H1 (cell line): ENCODE measurements around the gene PDIA6. TPM values are rescaled to one million over a fixed set of nuclear protein-coding genes. Genes with fewer than 3 reads are reported as not detected.

Source experiments
- CTCF ChIA-PET: fragments of 300-600 bp; sonication (Branson Sonifier 250); formaldehyde crosslinking; loops from one replicate; lab custom pipeline; 2021; ENCODE audit not compliant: partially characterized antibody; lab: Charles Lee
- POLR2A ChIA-PET: fragments of 300-600 bp; sonication (Branson Sonifier 250); formaldehyde crosslinking; loops from one replicate; lab custom pipeline; 2021; ENCODE audit warnings: inconsistent platforms; ENCODE audit not compliant: partially characterized antibody; lab: Charles Lee
- DNase-seq, 2 experiments: peaks; one replicate each; pipeline versions ENCODE4 v3.0.0 to v3.0.0-alpha.2; 2010 to 2022; ENCODE audit warnings: low spot score in 2 of 2, low read depth in 1 of 2, mixed read lengths in 1 of 2
- FAIRE-seq: peaks from 2 replicates; lab custom pipeline; 2011; peaks lifted over from hg19 to GRCh38; lab: Jason Lieb, UNC
- H2AFZ ChIP-seq: 2 replicates; pipeline ENCODE4 v1.8.1; 2012; ENCODE audit warnings: low read length, inconsistent platforms
- H2AK5ac ChIP-seq: 2 replicates; pipeline ENCODE4 v1.6.1; 2013; ENCODE audit warnings: low read depth, low read length
- H2BK120ac ChIP-seq: replicated peaks from 2 replicates; pipeline ENCODE3; 2013; ENCODE audit warnings: low read depth, low read length, inconsistent platforms
- H2BK12ac ChIP-seq: 2 replicates; pipeline ENCODE4 v1.6.1; 2013; ENCODE audit warnings: low read depth, low read length
- H2BK15ac ChIP-seq: 2 replicates; pipeline ENCODE4 v1.6.1; 2013; ENCODE audit warnings: low read length
- H2BK20ac ChIP-seq: 2 replicates; pipeline ENCODE4 v1.6.1; 2013; ENCODE audit warnings: low read length
- H2BK5ac ChIP-seq: 2 replicates; pipeline ENCODE4 v1.6.1; 2013; ENCODE audit warnings: low read depth, low read length
- H3K14ac ChIP-seq: 2 replicates; pipeline ENCODE4 v1.6.1; 2013; ENCODE audit warnings: inconsistent platforms; ENCODE audit not compliant: insufficient read length
- H3K18ac ChIP-seq: 2 replicates; pipeline ENCODE4 v1.6.1; 2013; ENCODE audit warnings: low read length; ENCODE audit errors: extremely low read depth
- H3K23ac ChIP-seq: 2 replicates; pipeline ENCODE4 v1.6.1; 2013; ENCODE audit warnings: inconsistent platforms; ENCODE audit not compliant: insufficient read length
- H3K23me2 ChIP-seq: 2 replicates; pipeline ENCODE4 v1.6.1; 2013; ENCODE audit warnings: low read depth, low read length
- H3K27ac ChIP-seq: 2 replicates; pipeline ENCODE4 v1.6.1; 2011; ENCODE audit warnings: low read depth, low read length, inconsistent platforms
- H3K27me3 ChIP-seq, 4 experiments: replicated peaks in 1 of 4; 1 replicate in 1 of 4; 2 replicates in 3 of 4; pipeline versions ENCODE4 v1.6.1 to v1.8.1; 2011 to 2013; ENCODE audit warnings: low read length in 3 of 4, mild to moderate bottlenecking in 3 of 4, inconsistent platforms in 2 of 4, mixed read lengths in 2 of 4, moderate library complexity in 1 of 4; ENCODE audit not compliant: control insufficient read depth in 3 of 4, insufficient read depth in 3 of 4; ENCODE audit errors: extremely low read depth in 1 of 4
- H3K36me3 ChIP-seq, 4 experiments: 2 replicates each; pipeline versions ENCODE4 v1.6.1 to v1.8.1; 2011 to 2013; ENCODE audit warnings: mild to moderate bottlenecking in 4 of 4, low read length in 3 of 4, moderate library complexity in 2 of 4, control low read depth in 1 of 4, inconsistent platforms in 1 of 4; ENCODE audit not compliant: insufficient read depth in 4 of 4, control insufficient read depth in 2 of 4
- H3K4ac ChIP-seq: replicated peaks from 2 replicates; pipeline ENCODE3; 2013; ENCODE audit warnings: low read length, low read depth, mixed read lengths, inconsistent platforms; ENCODE audit not compliant: insufficient read length
- H3K4me1 ChIP-seq, 4 experiments: replicated peaks in 1 of 4; 1 replicate in 1 of 4; 2 replicates in 3 of 4; pipeline versions ENCODE4 v1.6.1 to v1.8.1; 2011 to 2013; ENCODE audit warnings: low read length in 3 of 4, inconsistent platforms in 2 of 4, mixed read lengths in 1 of 4; ENCODE audit not compliant: insufficient read depth in 4 of 4, control insufficient read depth in 3 of 4
- H3K4me2 ChIP-seq, 2 experiments: 2 replicates each; pipeline versions ENCODE4 v1.6.1 to v1.8.1; 2011 to 2013; ENCODE audit warnings: low read depth in 2 of 2, low read length in 2 of 2, control low read depth in 1 of 2, inconsistent platforms in 1 of 2, mild to moderate bottlenecking in 1 of 2; ENCODE audit not compliant: insufficient read depth in 1 of 2
- H3K4me3 ChIP-seq, 4 experiments: fragments of 200-600, 300-600 bp in 1 of 4; sonication (generic), shearing (Covaris generic), sonication (Bioruptor Twin) in 1 of 4; 2 replicates each; pipeline versions ENCODE4 v1.5.1 to v1.8.1; 2011 to 2016; ENCODE audit warnings: low read length in 4 of 4, low read depth in 3 of 4, control low read depth in 2 of 4, inconsistent platforms in 2 of 4, mild to moderate bottlenecking in 2 of 4, mixed read lengths in 1 of 4, moderate library complexity in 1 of 4; ENCODE audit not compliant: insufficient read depth in 2 of 4; ENCODE audit errors: extremely low read depth in 1 of 4
- H3K56ac ChIP-seq: replicated peaks from 2 replicates; pipeline ENCODE3; 2013; ENCODE audit warnings: low read depth, mild to moderate bottlenecking, mixed read lengths, low read length, inconsistent platforms; ENCODE audit not compliant: insufficient read length
- H3K79me1 ChIP-seq: 2 replicates; pipeline ENCODE4 v1.6.1; 2013; ENCODE audit warnings: low read depth, low read length, control low read depth
- H3K79me2 ChIP-seq, 2 experiments: 2 replicates each; pipeline versions ENCODE4 v1.6.1 to v1.8.1; 2012 to 2013; ENCODE audit warnings: low read length in 2 of 2, mild to moderate bottlenecking in 2 of 2, inconsistent platforms in 1 of 2; ENCODE audit not compliant: insufficient read depth in 2 of 2, control insufficient read depth in 1 of 2
- H3K9ac ChIP-seq, 4 experiments: replicated peaks in 1 of 4; 1 replicate in 1 of 4; 2 replicates in 3 of 4; pipeline versions ENCODE4 v1.6.1 to v1.8.1; 2011 to 2013; ENCODE audit warnings: low read depth in 3 of 4, low read length in 3 of 4, control low read depth in 2 of 4, mild to moderate bottlenecking in 2 of 4, moderate library complexity in 2 of 4, inconsistent platforms in 1 of 4; ENCODE audit errors: extremely low read depth in 1 of 4
- H3K9me3 ChIP-seq, 2 experiments: 2 replicates each; pipeline versions ENCODE4 v1.6.1 to v1.8.1; 2012 to 2013; ENCODE audit warnings: mild to moderate bottlenecking in 2 of 2, moderate library complexity in 2 of 2, control low read depth in 1 of 2, inconsistent platforms in 1 of 2, low read depth in 1 of 2, low read length in 1 of 2, mixed read lengths in 1 of 2; ENCODE audit not compliant: insufficient read depth in 2 of 2
- H4K20me1 ChIP-seq, 2 experiments: replicated peaks in 1 of 2; 2 replicates each; pipeline versions ENCODE3 to v1.8.1; 2011 to 2013; ENCODE audit warnings: inconsistent platforms in 2 of 2, low read length in 2 of 2, mild to moderate bottlenecking in 1 of 2; ENCODE audit not compliant: insufficient read depth in 2 of 2, control insufficient read depth in 1 of 2
- H4K5ac ChIP-seq: 2 replicates; pipeline ENCODE4 v1.6.1; 2013; ENCODE audit warnings: low read length, low read depth, mixed read lengths, inconsistent platforms; ENCODE audit not compliant: insufficient read length
- H4K8ac ChIP-seq: 2 replicates; pipeline ENCODE4 v1.8.0; 2013; ENCODE audit warnings: mild to moderate bottlenecking, moderate library complexity, low read length, inconsistent platforms; ENCODE audit not compliant: insufficient read depth; ENCODE audit errors: extremely low read depth
- H4K91ac ChIP-seq: replicated peaks from 2 replicates; pipeline ENCODE3; 2013; ENCODE audit warnings: low read length, mixed read lengths, inconsistent platforms; ENCODE audit not compliant: insufficient read length
- SIX5 ChIP-seq: IDR thresholded peaks from 2 replicates; pipeline ENCODE4 v1.6.1; 2011; ENCODE audit warnings: mild to moderate bottlenecking, low read depth, low read length
- WGBS, 2 experiments: shearing (Covaris generic) in 1 of 2; methylation state at CpG; one replicate each; pipeline versions ENCODE4 v1.1.6 to v1.1.7; 2013 to 2015; ENCODE audit warnings: low lambda C conversion rate in 2 of 2, mixed read lengths in 2 of 2, inconsistent platforms in 1 of 2, low coverage in 1 of 2, missing lambda C conversion rate in 1 of 2; ENCODE audit not compliant: insufficient replicate concordance in 2 of 2, insufficient coverage in 1 of 2, insufficient read length in 1 of 2; ENCODE audit errors: extremely low coverage in 1 of 2, missing lambda C conversion rate in 1 of 2; 5-methylcytosine and 5-hydroxymethylcytosine counted together
- polyA plus RNA-seq, 7 experiments: library from polyadenylated mRNA; depleted of rRNA in 3 of 7; stranded (reverse) in 5 of 7; unstranded in 2 of 7; fragments of >200 nt in 5 of 7; fragments of 200-250 nt in 2 of 7; gene quantifications; 1 replicate in 5 of 7; 2 replicates in 1 of 7; 4 replicates in 1 of 7; pipeline versions ENCODE4 v1.2.1 to v1.2.3, GENCODE V29; 2011 to 2013; ENCODE audit warnings: missing spikeins in 2 of 7, mixed read lengths in 2 of 7
- total RNA-seq: library from RNA; stranded (reverse); fragmentation: NEBNext Ultra II Directional; extraction: Animal tissue kit (Norgen Biotek cat#: 25700); gene quantifications from 2 replicates; pipeline ENCODE4 v1.2.1, GENCODE V29; 2021
- TF ChIP-seq, protein P1 (sequence below): IDR thresholded peaks from 2 replicates; pipeline ENCODE4 v1.6.1; 2012; ENCODE audit warnings: inconsistent platforms

The PDIA6 gene
- total and polyA plus RNA-seq, 2 of the 8 experiments (the other 6 are each of a cell fraction or from before 2014, with no cell fraction given): 181 to 384 TPM

GRCh38 chr2:10762651-10763460 is 49.7 kb downstream of the PDIA6 start:
- H3K9ac ChIP-seq: no peak overlapping the region
- H4K5ac ChIP-seq: peak overlapping the region; percentile 22
- H3K79me2 ChIP-seq: no peaks in the 10 kb centered on the region
- H3K4ac ChIP-seq: no peak overlapping the region
- no peaks in the 10 kb centered on the region for H3K23me2 ChIP-seq
- H4K91ac ChIP-seq: no peak overlapping the region
- FAIRE-seq (no peak), DNase-seq (no peak)
- no peak overlapping the region for H3K56ac ChIP-seq
- no peak for TF ChIP-seq SIX5
- TF ChIP-seq, protein P1, sequence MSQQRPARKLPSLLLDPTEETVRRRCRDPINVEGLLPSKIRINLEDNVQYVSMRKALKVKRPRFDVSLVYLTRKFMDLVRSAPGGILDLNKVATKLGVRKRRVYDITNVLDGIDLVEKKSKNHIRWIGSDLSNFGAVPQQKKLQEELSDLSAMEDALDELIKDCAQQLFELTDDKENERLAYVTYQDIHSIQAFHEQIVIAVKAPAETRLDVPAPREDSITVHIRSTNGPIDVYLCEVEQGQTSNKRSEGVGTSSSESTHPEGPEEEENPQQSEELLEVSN: 0 out of 2 replicates have a peak, but pooled peaks have one; percentile 6
- CTCF ChIA-PET: interaction anchor here (0.8 to 1.0 kb wide), 2 partner anchors 12 to 53 kb away, joined by 3 read pairs; no protein-coding TSS in a partner anchor
- no peak overlapping the region for H3K14ac ChIP-seq
- no peaks in the 10 kb centered on the region for H3K27me3 ChIP-seq
- POLR2A ChIA-PET: interaction anchor here (0.8 to 1.0 kb wide), 2 partner anchors 16 to 39 kb away, joined by 3 read pairs; no protein-coding TSS in a partner anchor
- peak overlapping the region; percentile 89 for H2AFZ ChIP-seq
- no peaks in the 10 kb centered on the region for H3K36me3 ChIP-seq
- no peak overlapping the region; the same call in 1 of the 2 replicates for H3K18ac ChIP-seq
- peak overlapping the region; percentile 45 for H4K8ac ChIP-seq
- H3K4me3 ChIP-seq: no peak overlapping the region
- no peak overlapping the region for H2BK15ac ChIP-seq
- H2BK12ac ChIP-seq: 0 out of 2 replicates have a peak overlapping the region, but pooled peaks have one; percentile 68
- no peaks in the 10 kb centered on the region for H3K79me1 ChIP-seq
- H3K4me1 ChIP-seq: peaks cover 0 to 5% (median 0%) of the 10 kb centered on the region in 4 experiments; a peak in 1 of 7 replicates
- 79% methylated on average over 20 of the region's 25 CpGs; no CpG with 5 or more reads in 1 of the 2 experiments for WGBS, 2 experiments
- H2BK20ac ChIP-seq: no peak overlapping the region
- H3K23ac ChIP-seq: no peak overlapping the region
- H3K4me2 ChIP-seq: no peak overlapping the region
- H4K20me1 ChIP-seq: no peaks in the 10 kb centered on the region
- no peak overlapping the region for H2AK5ac ChIP-seq
- no peaks in the 10 kb centered on the region for H3K9me3 ChIP-seq
- no peak overlapping the region for H3K27ac ChIP-seq
- H2BK120ac ChIP-seq: no peak overlapping the region
- no peak overlapping the region for H2BK5ac ChIP-seq
